GM19240 (cell line): ENCODE results near the gene EHMT2.
"Not testable (repeated sequence)": the region's sequence is repeated elsewhere in the genome, so short reads cannot be mapped to it uniquely, and the experiment has no call there.

ENCODE experiments used
- DNase-seq: peaks from one replicate; pipeline ENCODE4 v3.0.0; 2011; ENCODE audit warnings: low spot score; ENCODE audit not compliant: insufficient read length

Gene EHMT2

DNA sequence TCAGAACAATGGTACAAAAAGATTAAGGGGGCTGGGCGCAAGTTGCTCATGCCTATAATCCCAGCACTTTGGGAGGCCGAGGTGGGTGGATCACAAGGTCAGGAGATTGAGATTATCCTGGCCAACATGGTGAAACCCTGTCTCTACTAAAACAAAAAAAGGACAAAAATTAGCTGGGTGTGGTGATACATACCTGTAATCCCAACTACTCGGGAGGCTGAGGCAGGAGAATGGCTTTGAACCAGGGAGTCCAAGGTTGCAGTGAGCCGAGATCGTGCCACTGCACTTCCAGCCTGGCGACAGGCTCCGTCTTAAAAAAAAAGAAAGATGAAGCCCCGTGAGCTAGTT, 57.7 kb downstream of the EHMT2 start:
- DNase-seq, result not testable (repeated sequence)

DNA sequence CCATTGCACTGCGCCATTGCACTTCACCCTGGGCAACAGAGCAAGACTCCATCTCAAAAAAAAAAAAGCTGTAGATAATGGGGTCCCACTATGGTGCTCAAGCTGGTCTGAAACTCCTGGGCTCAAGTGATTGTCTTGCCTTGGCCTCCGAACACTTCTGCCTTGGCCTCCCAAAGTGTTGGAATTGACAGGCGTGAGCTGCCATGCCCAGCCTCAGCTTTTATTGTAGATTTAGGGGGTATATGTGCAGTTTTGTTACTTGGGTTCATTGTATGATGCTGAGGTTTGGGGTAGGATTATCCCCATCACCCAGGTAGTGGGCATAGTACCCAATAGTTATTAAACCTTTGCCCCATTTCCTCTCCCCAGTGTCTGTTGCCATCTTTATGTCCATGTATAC, 58.5 kb downstream of the EHMT2 start:
- DNase-seq, result no peak

DNA sequence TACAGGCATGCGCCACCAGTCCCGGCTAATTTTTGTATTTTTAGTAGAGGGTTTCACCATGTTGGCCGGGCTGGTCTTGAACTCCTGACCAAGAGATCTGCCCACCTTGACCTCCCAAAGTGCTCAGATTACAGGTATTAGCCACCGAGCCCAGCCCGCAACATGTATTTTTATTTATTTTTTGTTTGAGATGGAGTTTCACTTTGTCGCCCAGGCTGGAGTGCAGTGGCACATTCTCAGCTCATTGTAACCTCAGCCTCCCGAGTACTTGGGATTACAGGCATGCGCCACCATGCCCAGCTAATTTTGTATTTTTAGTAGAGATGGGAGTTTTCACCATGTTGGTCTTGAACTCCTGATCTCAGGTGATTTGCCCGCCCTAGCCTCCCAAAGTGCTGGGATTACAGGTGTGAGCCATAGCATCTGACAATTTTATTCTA, 59.4 kb downstream of the EHMT2 start:
- not testable (repeated sequence) for DNase-seq

DNA sequence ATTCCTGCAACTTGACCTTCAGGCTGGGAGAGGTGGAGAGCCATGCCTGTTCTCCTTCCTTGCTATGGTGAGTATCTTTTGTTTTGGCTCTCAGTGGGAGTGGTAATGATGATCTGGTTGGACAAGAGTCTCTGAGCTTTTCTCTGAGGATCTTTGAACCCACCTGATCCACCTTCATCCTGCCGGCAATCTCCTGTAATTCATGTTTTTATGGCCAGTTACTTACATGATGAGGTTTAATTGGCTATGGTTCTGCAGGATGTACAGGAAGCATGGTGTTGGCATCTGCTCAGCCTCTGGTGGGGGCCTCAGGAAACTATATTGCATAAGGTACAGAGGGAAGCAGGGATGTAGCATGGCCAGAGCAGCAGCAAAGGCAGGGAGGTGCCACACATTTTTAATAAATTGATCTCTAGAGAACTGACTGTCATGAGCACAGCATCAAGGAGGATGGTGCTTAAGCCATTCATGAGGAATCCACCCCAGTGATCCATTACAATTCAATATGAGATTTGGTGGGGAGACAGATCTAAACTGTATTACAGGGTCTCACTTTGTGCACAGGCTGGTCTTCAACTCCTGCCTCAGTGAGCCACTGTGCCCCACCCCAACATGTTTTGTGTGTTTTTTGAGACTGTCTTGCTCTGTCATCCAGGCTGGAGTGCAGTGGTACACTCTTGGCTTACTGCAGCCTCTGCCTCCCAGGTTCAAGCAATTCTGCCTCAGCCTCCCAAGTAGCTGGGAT, 60.0 kb downstream of the EHMT2 start:
- DNase-seq, result no peak

DNA sequence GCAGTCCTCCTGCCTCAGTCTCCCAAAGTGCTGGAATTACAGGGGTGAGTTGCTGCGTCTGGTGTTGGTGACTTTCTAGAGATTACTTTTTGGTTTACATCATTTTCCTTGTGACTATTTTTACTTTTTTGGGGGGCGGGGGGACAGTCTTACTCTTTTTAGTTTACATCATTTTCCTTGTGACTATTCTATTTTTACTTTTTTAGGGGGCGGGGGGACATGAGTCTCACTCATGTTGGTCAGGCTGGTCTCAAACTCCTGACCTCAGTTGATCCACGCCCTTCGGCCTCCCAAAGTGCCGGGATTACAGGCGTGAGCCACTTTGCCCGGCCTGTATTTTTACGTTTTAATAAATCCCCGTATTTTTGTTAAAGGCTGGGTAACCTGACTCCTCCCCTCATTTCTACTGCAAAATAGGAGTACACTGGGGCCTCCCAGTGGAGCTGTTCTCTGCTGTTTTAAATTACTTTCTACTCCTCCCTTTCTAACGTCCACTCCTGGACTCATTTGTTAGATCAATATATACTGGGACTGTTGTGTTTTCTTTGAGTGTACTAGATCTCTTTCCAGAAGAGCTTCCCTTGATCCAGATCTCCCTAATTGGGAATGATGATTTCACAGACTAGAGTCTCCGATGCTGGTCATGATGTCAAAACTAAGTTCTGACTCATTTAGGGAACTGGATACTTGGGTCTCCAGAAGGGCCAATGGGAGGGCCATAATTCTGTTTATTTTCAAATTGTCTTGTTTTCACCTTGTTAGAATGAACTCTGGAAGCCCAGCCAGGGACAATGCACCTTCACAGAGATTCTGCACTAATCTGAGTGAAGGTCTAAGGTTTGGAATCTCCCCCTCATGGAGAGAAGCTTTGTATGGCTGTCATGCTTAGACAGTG, 60.8 kb downstream of the EHMT2 start:
- DNase-seq, result no peak

DNA sequence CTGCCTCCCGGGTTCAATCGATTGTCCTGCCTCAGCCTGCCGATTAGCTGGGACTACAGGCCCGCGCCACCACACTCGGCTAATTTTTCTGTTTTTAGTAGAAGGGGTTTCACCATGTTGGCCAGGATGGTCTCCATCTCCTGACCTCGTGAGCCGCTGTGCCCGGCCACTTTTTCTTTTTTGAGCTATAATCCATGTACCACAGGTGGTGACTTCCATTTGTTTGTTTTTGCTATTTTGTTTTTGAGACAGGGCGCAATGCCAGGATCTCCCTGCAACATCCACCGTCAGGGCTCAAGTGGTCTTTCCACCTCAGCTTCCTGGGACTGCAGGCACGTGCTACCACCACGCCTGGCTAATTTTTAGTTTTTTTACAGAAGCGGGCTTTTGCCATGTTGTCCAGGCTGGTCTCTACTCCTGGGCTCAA, 61.4 kb downstream of the EHMT2 start:
- no peak for DNase-seq

DNA sequence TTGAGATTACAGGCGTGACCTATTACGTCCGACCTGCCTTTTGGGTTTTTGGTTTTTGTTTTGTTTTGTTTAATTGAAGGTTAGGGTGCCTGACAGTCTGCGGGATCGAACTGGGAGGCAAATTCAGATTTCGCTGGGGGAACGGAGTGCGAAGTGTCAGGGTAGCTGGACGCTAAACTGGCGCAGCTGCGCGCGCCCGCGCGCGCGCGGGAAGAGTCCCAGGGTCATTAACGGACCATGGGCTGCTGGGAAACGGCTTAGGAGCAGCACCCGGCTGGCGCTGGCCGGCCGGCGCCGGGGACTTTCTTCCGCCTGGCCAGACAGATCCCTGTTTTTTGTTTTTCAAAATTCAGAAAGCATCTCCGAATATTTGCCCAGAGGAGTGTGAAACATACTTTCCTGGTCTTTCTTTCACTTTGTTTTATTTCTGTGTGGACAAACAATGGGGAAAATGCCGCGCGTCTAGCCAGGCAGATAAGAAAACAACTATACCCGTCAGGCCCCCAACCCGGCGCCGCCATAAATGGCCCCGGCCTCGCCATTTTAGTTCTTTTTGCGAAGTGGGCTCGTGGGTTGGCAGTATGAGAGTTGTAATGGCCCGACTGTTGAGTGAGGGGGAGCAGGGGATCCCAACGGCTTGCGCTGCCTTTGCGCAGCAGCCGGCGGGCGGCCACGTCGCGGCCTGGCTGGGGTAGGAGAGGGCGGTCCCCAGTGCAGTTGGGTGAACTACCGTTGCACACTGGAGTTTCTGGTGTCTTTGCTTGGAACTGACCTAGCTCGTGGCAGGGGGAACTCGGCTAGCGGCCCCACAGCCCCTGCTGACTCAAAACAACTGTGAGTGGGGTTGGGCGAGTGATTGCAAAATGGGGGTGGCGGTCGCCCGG, 62.9 kb downstream of the EHMT2 start:
- no peak for DNase-seq

DNA sequence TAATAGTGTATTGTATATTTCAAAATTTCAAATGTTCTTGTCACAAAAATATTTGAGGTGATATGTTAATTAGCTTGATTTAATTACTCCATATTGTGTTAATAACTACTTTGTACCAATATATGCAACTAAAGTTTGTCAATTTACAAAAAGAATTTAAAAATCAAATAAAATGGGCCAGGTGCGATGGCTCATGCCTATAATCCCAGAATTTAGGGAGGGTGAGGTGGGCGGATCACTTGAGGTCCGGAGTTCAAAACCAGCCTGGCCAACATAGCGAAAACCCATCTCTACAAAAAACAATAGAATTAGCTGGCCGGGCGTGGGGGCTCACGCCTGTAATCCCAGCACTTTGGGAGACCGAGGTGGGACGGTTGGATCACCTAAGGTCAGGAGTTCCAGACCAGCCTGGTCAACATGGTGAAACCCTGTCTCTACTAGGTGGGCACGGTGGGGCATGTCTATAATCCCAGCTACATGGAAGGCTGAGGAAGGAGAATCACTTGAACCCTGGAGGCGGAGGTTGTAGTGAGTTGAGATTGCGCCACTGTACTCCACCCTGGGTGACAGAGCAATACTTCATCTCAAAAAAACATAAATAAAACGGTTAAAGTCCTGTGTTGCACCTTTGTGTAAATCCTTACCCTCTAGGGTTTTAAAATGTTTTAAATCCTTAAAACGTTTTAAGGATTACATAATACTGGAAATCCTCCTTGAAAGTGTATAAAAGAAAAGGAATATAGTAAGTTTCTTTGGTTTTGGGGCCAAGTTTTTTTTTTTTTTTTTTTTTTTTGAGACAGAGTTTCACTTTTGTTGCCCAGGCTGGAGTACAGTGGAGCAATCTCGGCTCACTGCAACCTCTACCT, 65.9 kb downstream of the EHMT2 start:
- DNase-seq, result no peak

DNA sequence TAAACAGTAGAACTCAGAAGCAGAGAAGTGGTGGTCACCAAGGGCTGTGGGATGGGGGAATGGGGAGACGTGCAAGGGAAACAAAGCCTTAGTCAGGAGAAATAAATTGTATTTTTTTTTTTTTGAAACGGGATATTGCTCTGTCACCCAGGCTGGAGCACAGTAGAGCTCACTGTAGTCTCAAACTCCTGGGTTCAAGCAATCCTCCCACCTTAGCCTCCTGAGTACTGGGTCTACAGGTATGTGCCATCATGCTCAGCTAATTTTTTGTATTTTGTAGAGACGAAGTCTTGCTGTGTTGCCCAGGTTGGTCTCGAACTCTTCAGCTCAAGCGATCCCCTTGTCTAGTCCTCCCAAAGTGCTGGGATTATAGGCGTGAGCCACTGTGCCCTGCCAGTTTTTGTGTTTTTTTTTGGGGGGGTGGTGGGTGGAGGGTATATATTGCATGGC, 66.6 kb downstream of the EHMT2 start:
- no peak for DNase-seq
